T-cell (primary cell): ENCODE measurements around the gene TAF4B. TPM values are rescaled to one million over a fixed set of nuclear protein-coding genes. Genes with fewer than 3 reads are reported as not detected.

Experiments used
- total RNA-seq, 35 experiments: library from RNA in 6 of 35; stranded (reverse) in 6 of 35; fragments of 120-200 nt in 1 of 35; gene quantifications; one replicate each; pipeline versions ENCODE4 v1.2.1 to v1.2.4 and lab custom pipeline; 2013 to 2026

Gene TAF4B
- total RNA-seq, 5 donors from 2014 or later (not counting 1 experiment from before 2014, with no cell fraction given) = 9.9 to 17.1 (median 13.2) TPM

Other genes with a start within 250 kb of the TAF4B start
- gene SS18, start 135.8 kb upstream of the TAF4B start, total RNA-seq = 10 to 100 TPM; 58.3 to 79.2 (median 67.3) TPM
- under 1 TPM; 0.23 to 0.83 (median 0.35) TPM for gene PSMA8, start 92.6 kb upstream of the TAF4B start, total RNA-seq